HG02981 (cell line): ENCODE data around the gene EIF5B.

ENCODE experiments used
- ATAC-seq: cut with Tn5 transposase; IDR thresholded peaks from one replicate; pipeline ENCODE4 v1.9.1; 2021; ENCODE audit warnings: mild to moderate bottlenecking, moderate library complexity; ENCODE audit not compliant: unreplicated experiment

Gene EIF5B

GRCh38 chr2:99404039-99404796 lies 67.0 kb downstream of the EIF5B start:
- ATAC-seq: no peak

GRCh38 chr2:99404797-99405669 lies 67.8 kb downstream of the EIF5B start:
- no peak for ATAC-seq

GRCh38 chr2:99406137-99406536 lies 68.9 kb downstream of the EIF5B start:
- no peak for ATAC-seq

- ATAC-seq: no peak
These were observed 73.1 kb downstream of the EIF5B start for GRCh38 chr2:99410276-99410675.

GRCh38 chr2:99414566-99414965 lies 77.4 kb downstream of the EIF5B start:
- no peak for ATAC-seq

GRCh38 chr2:99417396-99417795 lies 80.2 kb downstream of the EIF5B start:
- ATAC-seq: no peak

GRCh38 chr2:99420031-99420430 lies 82.8 kb downstream of the EIF5B start:
- no peak for ATAC-seq

GRCh38 chr2:99420751-99421299 lies 83.6 kb downstream of the EIF5B start:
- ATAC-seq: no peak

GRCh38 chr2:99421469-99421868 lies 84.3 kb downstream of the EIF5B start:
- no peak for ATAC-seq

GRCh38 chr2:99422599-99422998 lies 85.4 kb downstream of the EIF5B start:
- ATAC-seq: no peak

GRCh38 chr2:99424371-99424770 lies 87.2 kb downstream of the EIF5B start:
- no peak for ATAC-seq

GRCh38 chr2:99425022-99425421 lies 87.8 kb downstream of the EIF5B start:
- no peak for ATAC-seq

- ATAC-seq: no peak
These were observed 93.6 kb downstream of the EIF5B start for GRCh38 chr2:99430614-99431291.

- no peak for ATAC-seq
These were observed 94.5 kb downstream of the EIF5B start for GRCh38 chr2:99431587-99432275.

- ATAC-seq: no peak
These were observed 96.2 kb downstream of the EIF5B start for GRCh38 chr2:99433340-99433739.

GRCh38 chr2:99436874-99437273 lies 99.7 kb downstream of the EIF5B start:
- ATAC-seq: no peak

- ATAC-seq: no peak
These were observed 102.8 kb downstream of the EIF5B start for GRCh38 chr2:99439971-99440505.

- no peak for ATAC-seq
These were observed 105.6 kb downstream of the EIF5B start for GRCh38 chr2:99442837-99443236.

- ATAC-seq: no peak
These were observed 107.0 kb downstream of the EIF5B start for GRCh38 chr2:99444222-99444621.

GRCh38 chr2:99445065-99445464 lies 107.9 kb downstream of the EIF5B start:
- ATAC-seq: no peak
